Endodermal cell (in vitro differentiated cells): ENCODE data around the gene CECR2. TPM values are rescaled to one million over a fixed set of nuclear protein-coding genes. Genes with fewer than 3 reads are reported as not detected.

Source experiments
- DNase-seq: peaks from one replicate; pipeline ENCODE4 v3.0.0-alpha.2; 2017
- H3K27ac ChIP-seq: 2 replicates; pipeline ENCODE4 v1.5.1; 2013; ENCODE audit warnings: mild to moderate bottlenecking, low read depth, low read length, moderate library complexity
- H3K27me3 ChIP-seq: 2 replicates; pipeline ENCODE4 v1.6.1; 2013; ENCODE audit warnings: mild to moderate bottlenecking, low read length, moderate library complexity; ENCODE audit not compliant: insufficient read depth, control insufficient read depth, poor library complexity, severe bottlenecking
- H3K36me3 ChIP-seq: 2 replicates; pipeline ENCODE4 v1.7.0; 2013; ENCODE audit warnings: mild to moderate bottlenecking, low read length, moderate library complexity; ENCODE audit not compliant: control insufficient read depth, insufficient read depth
- H3K4me1 ChIP-seq: one replicate; pipeline ENCODE4 v1.7.0; 2013; ENCODE audit warnings: low read length; ENCODE audit not compliant: control insufficient read depth, insufficient read depth
- H3K4me3 ChIP-seq: 2 replicates; pipeline ENCODE4 v1.5.1; 2013; ENCODE audit warnings: mild to moderate bottlenecking, low read length, moderate library complexity
- H3K9ac ChIP-seq: 2 replicates; pipeline ENCODE4 v1.6.1; 2013; ENCODE audit warnings: mild to moderate bottlenecking, low read length, moderate library complexity; ENCODE audit not compliant: poor library complexity, severe bottlenecking; ENCODE audit errors: extremely low read depth
- H3K9me3 ChIP-seq: 2 replicates; pipeline ENCODE4 v1.6.1; 2013; ENCODE audit warnings: mild to moderate bottlenecking, low read length, moderate library complexity; ENCODE audit not compliant: control insufficient read depth
- H3K27ac Mint-ChIP-seq: 2 replicates; pipeline ENCODE4 v1.8.0; 2020; ENCODE audit warnings: mixed read lengths
- H3K27me3 Mint-ChIP-seq: 2 replicates; pipeline ENCODE4 v1.8.0; 2021; ENCODE audit warnings: mild to moderate bottlenecking, mixed read lengths; ENCODE audit not compliant: insufficient read depth
- H3K36me3 Mint-ChIP-seq: 2 replicates; pipeline ENCODE4 v1.8.0; 2020; ENCODE audit warnings: low read depth, mixed read lengths
- H3K4me1 Mint-ChIP-seq: 2 replicates; pipeline ENCODE4 v1.8.0; 2020; ENCODE audit warnings: mixed read lengths
- H3K4me3 Mint-ChIP-seq: 2 replicates; pipeline ENCODE4 v1.8.0; 2020; ENCODE audit warnings: mild to moderate bottlenecking, moderate library complexity, mixed read lengths
- H3K9me3 Mint-ChIP-seq: 2 replicates; pipeline ENCODE4 v1.8.0; 2020; ENCODE audit warnings: mild to moderate bottlenecking, mixed read lengths
- WGBS, 2 experiments: methylation state at CpG; one replicate each; pipeline versions ENCODE4 v1.1.5 to v1.1.7; 2013; ENCODE audit warnings: missing lambda C conversion rate in 2 of 2, mixed read lengths in 1 of 2; ENCODE audit not compliant: insufficient coverage in 1 of 2, insufficient read length in 1 of 2; 5-methylcytosine and 5-hydroxymethylcytosine counted together
- total RNA-seq, 2 donors: library from RNA; stranded (reverse); fragmentation: NEBNext Ultra II Directional in 1 of 2; extraction: Animal tissue kit (Norgen Biotek cat#: 25700) in 1 of 2; gene quantifications; 2 replicates in 1 of 2; 3 replicates in 1 of 2; pipeline ENCODE4 v1.2.1, GENCODE V29; 2021
- TF ChIP-seq, protein P1 (sequence below): fragments of 200-600 bp; sonication (generic); conservative IDR thresholded peaks from 2 replicates; pipeline ENCODE4 v1.5.0; 2021; ENCODE audit warnings: antibody characterized with exemption, mild to moderate bottlenecking

Gene CECR2
- total RNA-seq, 2 donors from 2014 or later, result 98.9 to 105 TPM

- H3K9ac ChIP-seq, result no peak overlapping the region
- H3K4me3 ChIP-seq, result no peak overlapping the region
- Mint-ChIP-seq H3K27me3 (no peaks in the 10 kb centered on the region), H3K9me3 (no peaks in the 10 kb centered on the region), H3K4me1 (peaks cover 4% of the 10 kb centered on the region), H3K4me3 (no peak overlapping the region), H3K36me3 (no peaks in the 10 kb centered on the region), H3K27ac (no peak overlapping the region)
- no peaks in the 10 kb centered on the region for H3K27me3 ChIP-seq
- WGBS, 2 experiments, result 92 to 97% methylated on average over 10 of the region's 10 CpGs
- no peak overlapping the region for H3K27ac ChIP-seq
- no peak for DNase-seq
- no peaks in the 10 kb centered on the region for H3K9me3 ChIP-seq
- H3K36me3 ChIP-seq, result no peaks in the 10 kb centered on the region
- TF ChIP-seq, protein P1, sequence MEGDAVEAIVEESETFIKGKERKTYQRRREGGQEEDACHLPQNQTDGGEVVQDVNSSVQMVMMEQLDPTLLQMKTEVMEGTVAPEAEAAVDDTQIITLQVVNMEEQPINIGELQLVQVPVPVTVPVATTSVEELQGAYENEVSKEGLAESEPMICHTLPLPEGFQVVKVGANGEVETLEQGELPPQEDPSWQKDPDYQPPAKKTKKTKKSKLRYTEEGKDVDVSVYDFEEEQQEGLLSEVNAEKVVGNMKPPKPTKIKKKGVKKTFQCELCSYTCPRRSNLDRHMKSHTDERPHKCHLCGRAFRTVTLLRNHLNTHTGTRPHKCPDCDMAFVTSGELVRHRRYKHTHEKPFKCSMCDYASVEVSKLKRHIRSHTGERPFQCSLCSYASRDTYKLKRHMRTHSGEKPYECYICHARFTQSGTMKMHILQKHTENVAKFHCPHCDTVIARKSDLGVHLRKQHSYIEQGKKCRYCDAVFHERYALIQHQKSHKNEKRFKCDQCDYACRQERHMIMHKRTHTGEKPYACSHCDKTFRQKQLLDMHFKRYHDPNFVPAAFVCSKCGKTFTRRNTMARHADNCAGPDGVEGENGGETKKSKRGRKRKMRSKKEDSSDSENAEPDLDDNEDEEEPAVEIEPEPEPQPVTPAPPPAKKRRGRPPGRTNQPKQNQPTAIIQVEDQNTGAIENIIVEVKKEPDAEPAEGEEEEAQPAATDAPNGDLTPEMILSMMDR, result no peak
- no peaks in the 10 kb centered on the region for H3K4me1 ChIP-seq
These were observed 20.1 kb upstream of the CECR2 start for GRCh38 chr22:17349172-17349571.

DNA sequence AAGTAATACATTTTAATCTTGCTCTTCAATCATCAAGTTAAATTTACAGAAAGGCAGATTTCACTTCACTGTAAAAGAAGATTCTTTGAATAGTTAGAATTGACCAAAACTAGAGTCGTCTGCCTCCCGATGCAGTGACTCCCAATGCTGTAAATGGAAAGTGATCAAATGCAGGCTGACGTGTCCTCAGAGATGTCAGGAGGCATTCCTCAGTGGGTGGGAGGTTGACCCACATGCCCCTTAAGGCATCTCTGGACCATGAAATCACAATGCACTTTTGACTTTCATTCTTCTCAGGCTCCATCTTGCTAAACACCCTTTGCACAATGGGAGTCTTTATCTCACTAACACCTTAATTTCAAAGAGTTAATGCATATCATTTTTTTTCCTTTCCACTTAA is 19.0 kb upstream of the CECR2 start:
- Histone ChIP-seq H3K9ac (no peak overlapping the region), H3K36me3 (no peaks in the 10 kb centered on the region), H3K27me3 (no peaks in the 10 kb centered on the region), H3K9me3 (no peaks in the 10 kb centered on the region), H3K4me1 (no peaks in the 10 kb centered on the region), H3K4me3 (no peak overlapping the region), H3K27ac (no peak overlapping the region)
- TF ChIP-seq, protein P1, result no peak
- Mint-ChIP-seq H3K9me3 (no peaks in the 10 kb centered on the region), H3K4me1 (peaks cover 4% of the 10 kb centered on the region), H3K36me3 (no peaks in the 10 kb centered on the region), H3K4me3 (no peak overlapping the region), H3K27ac (no peak overlapping the region), H3K27me3 (no peaks in the 10 kb centered on the region)
- WGBS, 2 experiments, result 85 to 90% methylated on average over 3 of the region's 3 CpGs
- no peak for DNase-seq

- WGBS, 2 experiments, result 93 to 95% methylated on average over 4 of the region's 4 CpGs
- H3K27me3 Mint-ChIP-seq, result no peaks in the 10 kb centered on the region
These were observed 16.5 kb upstream of the CECR2 start for GRCh38 chr22:17352798-17353197.

More at GRCh38 chr22:17352798-17353197, 16.5 kb upstream of the CECR2 start:
- Histone ChIP-seq H3K27me3 (no peaks in the 10 kb centered on the region), H3K36me3 (no peaks in the 10 kb centered on the region), H3K4me1 (no peaks in the 10 kb centered on the region), H3K4me3 (no peak overlapping the region), H3K9me3 (no peaks in the 10 kb centered on the region), H3K27ac (no peak overlapping the region), H3K9ac (no peak overlapping the region)
- Mint-ChIP-seq H3K4me3 (no peak overlapping the region), H3K9me3 (no peaks in the 10 kb centered on the region), H3K4me1 (peaks cover 6% of the 10 kb centered on the region), H3K36me3 (no peaks in the 10 kb centered on the region), H3K27ac (no peak overlapping the region)
- no peak for DNase-seq
- TF ChIP-seq, protein P1, result no peak
